Activated CD4-positive, alpha-beta T cell treated with anti-CD3 and anti-CD28 coated beads for 36 hours (primary cell): Measurements from ENCODE around the gene BACH1. TPM values are rescaled to one million over a fixed set of nuclear protein-coding genes. Genes with fewer than 3 reads are reported as not detected.
"Not testable (repeated sequence)": the region's sequence is repeated elsewhere in the genome, so short reads cannot be mapped to it uniquely, and the experiment has no call there.

Experiments
- ATAC-seq: fragments of 200-7000 bp; cut with Tn5 transposase; one replicate; pipeline ENCODE4 v1.10.0; 2021; ENCODE audit warnings: mild to moderate bottlenecking, moderate library complexity
- CTCF ChIA-PET: fragments of 350-600 bp; sonication (Branson Sonifier 250); formaldehyde crosslinking; loops from one replicate; lab custom pipeline; 2021; ENCODE audit warnings: antibody characterized with exemption; lab: Charles Lee
- POLR2A ChIA-PET: fragments of 350-600 bp; sonication (Branson Sonifier 250); formaldehyde crosslinking; loops from one replicate; lab custom pipeline; 2021; ENCODE audit warnings: antibody characterized with exemption, inconsistent platforms; lab: Charles Lee
- DNase-seq: peaks from one replicate; pipeline ENCODE4 v3.0.0-alpha.2; 2020
- H3K27ac Mint-ChIP-seq: one replicate; pipeline ENCODE4 v1.8.0; 2021; ENCODE audit warnings: mixed read lengths
- H3K27me3 Mint-ChIP-seq: one replicate; pipeline ENCODE4 v1.8.0; 2021; ENCODE audit warnings: mixed read lengths
- H3K36me3 Mint-ChIP-seq: one replicate; pipeline ENCODE4 v1.8.0; 2021; ENCODE audit warnings: low read depth, mixed read lengths
- H3K4me1 Mint-ChIP-seq: one replicate; pipeline ENCODE4 v1.8.0; 2021; ENCODE audit warnings: mixed read lengths
- H3K4me3 Mint-ChIP-seq: one replicate; pipeline ENCODE4 v1.8.0; 2021; ENCODE audit warnings: mild to moderate bottlenecking, moderate library complexity, mixed read lengths
- H3K9me3 Mint-ChIP-seq: one replicate; pipeline ENCODE4 v1.8.0; 2021; ENCODE audit warnings: low read depth, mixed read lengths
- intact Hi-C, 2 experiments: fragments of 100-400 bp; cut with DNase I in 1 of 2; cut with micrococcal nuclease in 1 of 2; formaldehyde crosslinking; loops; one replicate each; pipeline versions ENCODE4 v1.14.2 to v1.15.1; 2022 to 2024; cut with DNase I, micrococcal nuclease
- total RNA-seq, 2 experiments: library from RNA; stranded (reverse); gene quantifications; one replicate each; pipeline ENCODE4 v1.2.3, GENCODE V29; 2021

The BACH1 gene
- total RNA-seq: 10 to 100 TPM; 24.1 to 27.0 TPM

GRCh38 chr21:29298348-29299045 is at the start of gene BACH1:
TSS of gene BACH1 (plus strand) at chr21:29298922. CDS start at chr21:29321281, 22,359 bp downstream.
- DNase-seq (peak; percentile 95), ATAC-seq (peak; percentile 72)
- peaks cover 62% of the 10 kb centered on the region for H3K4me1 Mint-ChIP-seq
- CTCF ChIA-PET: interaction anchor here (0.7 to 2.2 kb wide), 5 partner anchors 9 to 133 kb away, joined by 3 to 11 read pairs (median 3); no protein-coding TSS in a partner anchor
- H3K9me3 Mint-ChIP-seq: peaks cover 9% of the 10 kb centered on the region
- intact Hi-C loops: loop anchor here (1.0 to 5.0 kb wide), 13 partner anchors 46 to 358 kb away; partner anchors contain the start of genes CCT8 (in 2 of the 2) and USP16 (in 1 of the 2)
- H3K27me3 Mint-ChIP-seq: no peaks in the 10 kb centered on the region
- peak within 1 kb of the TSS; percentile 87 for H3K4me3 Mint-ChIP-seq
- POLR2A ChIA-PET: interaction anchor here (0.8 to 3.5 kb wide), 4 partner anchors 11 to 225 kb away, joined by 3 to 23 read pairs (median 10); partner anchors contain the start of gene CCT8
- H3K36me3 Mint-ChIP-seq: peaks cover 21% of the 10 kb centered on the region
- H3K27ac Mint-ChIP-seq: peak within 1 kb of the TSS; percentile 96

GRCh38 chr21:29249289-29249688 is 49.4 kb upstream of the BACH1 start:
- ATAC-seq, H3K27ac Mint-ChIP-seq, H3K4me3 Mint-ChIP-seq, POLR2A ChIA-PET, DNase-seq: not testable (repeated sequence)
- Mint-ChIP-seq H3K27me3 (peaks cover 24% of the 10 kb centered on the region), H3K9me3 (peaks cover 18% of the 10 kb centered on the region), H3K4me1 (peaks cover 13% of the 10 kb centered on the region), H3K36me3 (peaks cover 11% of the 10 kb centered on the region)
- CTCF ChIA-PET: interaction anchor here (0.6 kb wide), 1 partner anchor 11 kb away, joined by 3 read pairs; no protein-coding TSS in a partner anchor
- intact Hi-C loops: loop anchor here in 1 of 2 experiments (5.0 kb wide), 1 partner anchor 157 kb away; no protein-coding TSS in a partner anchor

GRCh38 chr21:29250636-29251035 is 48.1 kb upstream of the BACH1 start:
- no peak for ATAC-seq
- ChIA-PET CTCF (no interaction called here), POLR2A (no interaction called here)
- Mint-ChIP-seq H3K4me1 (peaks cover under 1% of the 10 kb centered on the region), H3K9me3 (peaks cover 24% of the 10 kb centered on the region), H3K4me3 (no peak overlapping the region), H3K27ac (no peak overlapping the region), H3K27me3 (peaks cover 24% of the 10 kb centered on the region), H3K36me3 (peaks cover 11% of the 10 kb centered on the region)
- intact Hi-C loops: loop anchor here in 1 of 2 experiments (5.0 kb wide), 1 partner anchor 47 kb away; the partner anchor contains the start of gene BACH1
- DNase-seq: no peak

- Mint-ChIP-seq H3K27me3 (peaks cover 29% of the 10 kb centered on the region), H3K36me3 (peaks cover 11% of the 10 kb centered on the region), H3K9me3 (peaks cover 29% of the 10 kb centered on the region)
- H3K4me3 Mint-ChIP-seq, DNase-seq, H3K4me1 Mint-ChIP-seq, ATAC-seq, H3K27ac Mint-ChIP-seq, POLR2A ChIA-PET: not testable (repeated sequence)
- intact Hi-C loops: loop anchor here in 1 of 2 experiments (5.0 kb wide), 1 partner anchor 43 kb away; the partner anchor contains the start of gene BACH1
- CTCF ChIA-PET: interaction anchor here (0.8 to 1.7 kb wide), 3 partner anchors 22 to 170 kb away, joined by 3 to 4 read pairs (median 3); no protein-coding TSS in a partner anchor
Observed at GRCh38 chr21:29253861-29254260, 44.9 kb upstream of the BACH1 start.

DNA sequence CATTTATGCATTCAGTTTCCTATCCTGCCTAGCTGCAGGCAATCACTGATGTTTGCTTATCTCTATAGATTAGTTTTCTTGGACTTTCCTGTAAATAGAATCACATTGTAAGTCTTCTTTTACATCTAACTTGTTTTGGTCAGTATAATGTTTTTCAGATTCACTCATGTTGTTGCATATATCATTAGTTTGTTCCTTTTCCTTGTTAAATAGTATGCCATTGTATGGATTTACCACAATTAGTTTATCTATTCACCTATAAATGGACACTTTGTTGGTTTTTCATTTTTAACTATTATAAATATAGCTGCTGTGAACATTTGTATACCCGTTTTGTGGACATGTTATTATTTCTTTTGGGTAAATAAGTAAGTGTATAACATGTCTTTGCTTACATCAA is 44.2 kb upstream of the BACH1 start:
- ATAC-seq (no peak), DNase-seq (no peak)
- Mint-ChIP-seq H3K27me3 (peaks cover 24% of the 10 kb centered on the region), H3K36me3 (peaks cover 11% of the 10 kb centered on the region), H3K27ac (no peak overlapping the region), H3K9me3 (peaks cover 26% of the 10 kb centered on the region), H3K4me1 (no peaks in the 10 kb centered on the region), H3K4me3 (no peak overlapping the region)
- CTCF ChIA-PET: interaction anchor here (1.7 kb wide), 1 partner anchor 94 kb away, joined by 3 read pairs; no protein-coding TSS in a partner anchor
- intact Hi-C loops: loop anchor here in 1 of 2 experiments (5.0 kb wide), 1 partner anchor 43 kb away; the partner anchor contains the start of gene BACH1
- POLR2A ChIA-PET: no interaction called here

DNA sequence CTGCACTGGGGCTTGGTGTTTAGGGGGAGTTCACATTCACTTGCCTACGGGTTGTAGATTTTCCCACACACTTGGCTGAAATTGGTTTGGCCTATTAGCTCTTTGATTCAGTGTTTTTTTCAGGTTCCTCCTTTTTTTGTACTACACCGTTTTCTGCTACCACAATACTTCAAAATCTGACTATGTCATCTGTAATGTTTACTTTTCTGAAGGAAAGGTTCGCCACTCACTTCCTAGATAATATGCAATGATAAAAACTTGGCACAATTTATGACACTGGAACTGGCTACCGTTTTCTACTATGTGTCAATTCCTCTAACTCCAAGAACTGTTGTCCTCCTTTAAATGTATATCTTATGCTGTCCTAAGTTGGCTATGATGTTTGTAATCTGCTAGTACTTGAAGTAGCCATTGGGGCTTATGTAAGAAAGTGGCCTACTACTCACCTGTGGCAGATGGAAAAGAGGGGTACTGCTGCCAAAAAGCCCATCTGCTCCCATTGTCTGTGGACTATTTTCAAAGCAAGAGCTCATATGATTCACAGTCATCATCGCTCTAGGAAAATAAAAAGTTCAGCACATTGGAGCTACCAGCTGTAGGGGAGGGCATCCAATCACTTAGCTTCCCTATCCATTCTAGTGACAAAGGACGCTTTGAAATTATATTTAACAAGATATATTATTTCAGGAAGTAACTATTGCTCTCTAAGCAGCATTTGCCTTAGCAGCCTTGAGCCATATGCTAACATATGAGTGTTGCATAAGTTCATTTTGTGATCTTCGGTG is 42.4 kb upstream of the BACH1 start:
- ATAC-seq (no peak), DNase-seq (no peak)
- CTCF ChIA-PET: interaction anchor here (0.9 kb wide), 1 partner anchor 20 kb away, joined by 3 read pairs; no protein-coding TSS in a partner anchor
- Mint-ChIP-seq H3K27ac (no peak overlapping the region), H3K27me3 (peaks cover 18% of the 10 kb centered on the region), H3K4me1 (no peaks in the 10 kb centered on the region), H3K9me3 (peaks cover 26% of the 10 kb centered on the region), H3K4me3 (no peak overlapping the region), H3K36me3 (peaks cover 11% of the 10 kb centered on the region)
- intact Hi-C loops: no loop called here
- POLR2A ChIA-PET: no interaction called here

DNA sequence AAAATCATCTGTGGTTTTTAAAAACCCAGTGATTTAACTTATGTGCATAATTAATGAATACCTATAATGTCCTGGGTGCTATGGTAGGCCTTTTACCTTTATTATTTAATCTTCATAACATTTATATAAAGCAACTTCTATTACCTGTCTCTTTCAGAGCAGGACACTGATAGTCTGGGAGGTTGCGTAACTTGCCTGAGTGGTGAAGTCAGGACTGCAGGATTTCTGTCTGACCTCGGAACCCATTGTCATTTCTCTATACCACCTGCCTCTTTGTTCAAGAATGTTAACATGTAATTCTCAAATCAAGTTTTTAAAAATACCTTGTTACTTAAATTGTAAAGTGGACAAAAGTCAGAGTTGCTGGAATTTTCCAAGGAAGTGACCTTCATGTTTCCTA is 41.0 kb upstream of the BACH1 start:
- no peak for ATAC-seq
- Mint-ChIP-seq H3K36me3 (peaks cover 8% of the 10 kb centered on the region), H3K4me1 (no peaks in the 10 kb centered on the region), H3K9me3 (peaks cover 19% of the 10 kb centered on the region), H3K27ac (no peak overlapping the region), H3K27me3 (peaks cover 12% of the 10 kb centered on the region), H3K4me3 (no peak overlapping the region)
- no peak for DNase-seq
- intact Hi-C loops: no loop called here
- ChIA-PET CTCF (no interaction called here), POLR2A (interaction anchor here (0.5 kb wide), 1 partner anchor 12 kb away, joined by 4 read pairs; no protein-coding TSS in a partner anchor)

GRCh38 chr21:29258626-29259338 is 39.9 kb upstream of the BACH1 start:
- no peak for ATAC-seq

GRCh38 chr21:29260461-29260860 is 38.3 kb upstream of the BACH1 start:
- H3K27me3 Mint-ChIP-seq: peaks cover 8% of the 10 kb centered on the region
- H3K9me3 Mint-ChIP-seq: peaks cover 5% of the 10 kb centered on the region
- no peak for ATAC-seq
- ChIA-PET POLR2A (no interaction called here), CTCF (interaction anchor here (0.6 kb wide), 1 partner anchor 11 kb away, joined by 3 read pairs; no protein-coding TSS in a partner anchor)
- H3K4me1 Mint-ChIP-seq: peaks cover 3% of the 10 kb centered on the region
- H3K4me3 Mint-ChIP-seq: no peak overlapping the region
- H3K27ac Mint-ChIP-seq: no peak overlapping the region
- intact Hi-C loops: no loop called here
- no peaks in the 10 kb centered on the region for H3K36me3 Mint-ChIP-seq
- DNase-seq: no peak

More at GRCh38 chr21:29258626-29259338, 39.9 kb upstream of the BACH1 start:
- Mint-ChIP-seq H3K36me3 (peaks cover 3% of the 10 kb centered on the region), H3K27me3 (peaks cover 8% of the 10 kb centered on the region), H3K27ac (no peak overlapping the region), H3K4me1 (no peaks in the 10 kb centered on the region), H3K4me3 (no peak overlapping the region), H3K9me3 (peaks cover 15% of the 10 kb centered on the region)
- CTCF ChIA-PET: no interaction called here
- POLR2A ChIA-PET: no interaction called here
- intact Hi-C loops: no loop called here
- no peak for DNase-seq

DNA sequence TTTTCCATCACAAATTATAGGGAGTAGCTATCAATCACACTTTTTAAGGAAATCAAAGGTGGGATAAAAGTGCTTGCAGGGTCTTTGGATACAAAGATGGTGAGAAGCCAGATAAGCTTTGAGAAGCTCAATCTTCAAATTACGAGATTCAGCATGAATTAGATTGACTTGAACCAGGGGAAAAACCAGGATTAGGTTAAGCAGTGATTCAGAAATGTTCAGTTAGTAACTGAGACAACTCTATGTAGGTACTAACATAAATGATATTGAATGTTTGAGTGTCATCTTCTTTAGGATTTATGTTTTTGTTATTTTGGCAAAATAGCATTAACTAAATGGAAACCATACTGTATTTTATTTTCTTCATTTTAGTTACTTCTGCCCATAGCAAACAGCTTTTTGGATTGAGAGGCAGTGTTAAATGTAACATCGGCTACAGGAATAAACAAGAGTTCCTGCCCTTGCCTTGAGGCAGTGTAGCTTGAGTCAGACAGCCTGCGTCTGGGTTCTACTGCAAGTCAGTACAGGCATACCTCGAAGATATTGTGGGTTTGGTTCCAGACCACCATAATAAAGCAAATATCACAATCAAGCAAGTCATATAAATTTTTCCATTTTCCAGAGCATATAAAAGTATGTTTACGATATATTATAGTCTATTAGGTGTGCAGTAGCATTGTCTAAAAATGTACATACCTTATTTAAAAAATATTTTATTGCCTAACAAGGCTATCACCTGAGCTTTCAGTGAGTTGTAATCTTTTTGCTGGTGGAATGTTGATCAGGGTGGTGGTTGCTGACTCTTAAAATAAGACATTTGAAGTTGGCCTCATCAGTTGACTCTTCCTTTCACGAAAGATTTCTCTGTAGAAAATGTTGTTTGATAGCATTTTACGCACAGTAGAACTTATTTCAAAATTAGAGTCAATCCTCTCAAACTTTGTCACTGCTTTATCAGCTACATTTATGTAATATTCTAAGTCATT is 36.9 kb upstream of the BACH1 start:
- ATAC-seq (no peak), DNase-seq (no peak)
- POLR2A ChIA-PET: no interaction called here
- Mint-ChIP-seq H3K27ac (no peak overlapping the region), H3K4me1 (peaks cover 10% of the 10 kb centered on the region), H3K36me3 (no peaks in the 10 kb centered on the region), H3K27me3 (peaks cover 3% of the 10 kb centered on the region), H3K9me3 (peaks cover 3% of the 10 kb centered on the region), H3K4me3 (no peak overlapping the region)
- intact Hi-C loops: no loop called here
- CTCF ChIA-PET: interaction anchor here (0.6 to 2.2 kb wide), 4 partner anchors 14 to 38 kb away, joined by 3 to 5 read pairs (median 4); no protein-coding TSS in a partner anchor
